ENCODE measurements around the gene C1QTNF12. TPM values are rescaled to one million over a fixed set of nuclear protein-coding genes. Genes with fewer than 3 reads are reported as not detected.

Gene C1QTNF12
- total and polyA plus RNA-seq, 4 donors, result 1.2 to 3.0 (median 2.0) TPM

DNA sequence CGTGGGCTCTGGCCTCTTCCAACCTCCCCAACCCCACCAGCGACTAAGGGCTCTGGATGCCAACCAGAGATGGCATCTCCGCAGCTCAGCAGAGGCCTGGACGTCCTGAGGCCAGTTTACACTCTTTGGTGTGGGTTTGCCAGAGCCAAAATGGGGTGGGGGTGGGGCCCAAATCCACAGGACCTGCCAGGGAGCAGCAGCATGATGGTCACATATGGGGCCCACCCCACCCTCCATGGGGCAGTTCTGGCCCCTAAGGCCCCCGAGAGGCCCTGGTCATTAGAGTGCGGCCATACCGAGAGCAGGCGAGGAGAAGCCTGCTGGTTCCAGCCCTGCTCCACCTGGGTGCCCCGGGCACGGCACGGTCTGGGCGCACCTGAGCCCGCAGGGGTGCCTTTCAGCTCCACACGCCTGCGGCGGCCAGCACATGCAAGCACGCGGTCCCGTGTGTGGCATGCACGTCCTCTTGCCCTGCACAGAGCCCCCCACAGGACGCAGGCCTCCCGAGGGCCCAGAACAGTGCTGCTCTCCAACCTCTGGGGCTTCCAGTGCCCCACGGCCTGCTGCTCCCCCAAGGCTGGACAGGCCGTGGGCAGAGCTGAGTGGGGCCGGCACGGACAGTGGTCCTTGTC, 4.8 kb downstream of the C1QTNF12 start:
- Histone ChIP-seq H3K4me3 (no peak overlapping the region), H3K9me3 (ENCODE audit: control insufficient read depth in 4 of 4, insufficient read depth in 3 of 4, low read length in 3 of 4) (peaks cover 0 to 6% (median 0%) of the 10 kb centered on the region in 4 donors), H3K4me1 (ENCODE audit: control insufficient read depth in 5 of 5, insufficient read depth in 5 of 5, low read length in 5 of 5) (peaks cover 0 to 11% (median 0%) of the 10 kb centered on the region in 5 donors), H3K9ac (ENCODE audit: insufficient read depth in 1 of 2, low read length in 2 of 2) (no peak overlapping the region), H3K27ac (ENCODE audit: low read depth in 1 of 2, low read length in 1 of 2) (no peak overlapping the region), H3K27me3 (ENCODE audit: control insufficient read depth in 3 of 3, insufficient read depth in 3 of 3, low read length in 2 of 3) (peaks cover 0 to 33% (median 14%) of the 10 kb centered on the region in 3 donors), H3K36me3 (ENCODE audit: control insufficient read depth in 4 of 4, insufficient read depth in 4 of 4, low read length in 4 of 4) (no peaks in the 10 kb centered on the region)
- ATAC-seq (ENCODE audit: insufficient read depth, low FRiP score), result no peak
- 91 to 92% methylated on average over 26 of the region's 26 CpGs for WGBS, 2 donors
- no peak for DNase-seq
- TF ChIP-seq, protein P1, sequence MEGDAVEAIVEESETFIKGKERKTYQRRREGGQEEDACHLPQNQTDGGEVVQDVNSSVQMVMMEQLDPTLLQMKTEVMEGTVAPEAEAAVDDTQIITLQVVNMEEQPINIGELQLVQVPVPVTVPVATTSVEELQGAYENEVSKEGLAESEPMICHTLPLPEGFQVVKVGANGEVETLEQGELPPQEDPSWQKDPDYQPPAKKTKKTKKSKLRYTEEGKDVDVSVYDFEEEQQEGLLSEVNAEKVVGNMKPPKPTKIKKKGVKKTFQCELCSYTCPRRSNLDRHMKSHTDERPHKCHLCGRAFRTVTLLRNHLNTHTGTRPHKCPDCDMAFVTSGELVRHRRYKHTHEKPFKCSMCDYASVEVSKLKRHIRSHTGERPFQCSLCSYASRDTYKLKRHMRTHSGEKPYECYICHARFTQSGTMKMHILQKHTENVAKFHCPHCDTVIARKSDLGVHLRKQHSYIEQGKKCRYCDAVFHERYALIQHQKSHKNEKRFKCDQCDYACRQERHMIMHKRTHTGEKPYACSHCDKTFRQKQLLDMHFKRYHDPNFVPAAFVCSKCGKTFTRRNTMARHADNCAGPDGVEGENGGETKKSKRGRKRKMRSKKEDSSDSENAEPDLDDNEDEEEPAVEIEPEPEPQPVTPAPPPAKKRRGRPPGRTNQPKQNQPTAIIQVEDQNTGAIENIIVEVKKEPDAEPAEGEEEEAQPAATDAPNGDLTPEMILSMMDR (IDR thresholded peaks at IDR 0.05; ENCODE audit: control extremely low read depth, extremely low read depth), result no peak

DNA sequence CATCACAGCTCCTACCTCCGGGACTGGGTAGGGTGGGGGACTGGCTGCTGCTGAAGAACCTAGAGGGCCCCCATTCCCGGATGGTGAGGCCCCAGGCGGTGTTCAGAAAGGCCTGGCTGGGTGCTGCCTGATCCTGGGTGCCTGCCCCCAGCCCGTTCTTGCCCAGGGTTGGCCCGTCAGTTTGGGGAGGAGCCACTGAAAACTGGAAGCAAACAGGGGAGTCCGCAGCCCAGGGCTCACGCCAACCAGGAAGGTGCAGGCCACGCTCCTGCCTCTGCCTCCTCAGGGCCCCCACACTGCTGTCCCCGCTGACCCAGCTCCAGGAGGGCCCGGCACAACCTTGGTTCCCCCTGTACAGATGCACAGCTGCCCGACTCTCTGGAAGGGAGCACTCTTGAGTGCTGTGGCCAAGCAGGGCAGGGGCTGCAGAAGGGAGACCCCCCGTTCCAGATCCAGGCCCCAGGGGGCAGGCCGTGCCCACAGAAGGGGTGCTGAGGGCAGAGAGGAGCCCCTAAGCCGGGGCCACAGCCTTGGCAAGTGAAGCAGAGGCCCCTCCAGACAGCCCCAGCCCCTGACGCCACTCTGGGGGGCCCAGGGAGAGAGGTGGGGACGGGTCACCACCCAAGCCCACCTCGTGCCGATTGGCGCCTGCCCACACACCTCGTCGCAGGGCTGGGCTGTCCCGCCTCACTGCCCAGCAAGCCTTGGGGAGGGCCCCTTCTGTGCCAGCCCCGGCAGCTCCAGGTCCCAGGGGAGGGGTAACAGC, 5.5 kb downstream of the C1QTNF12 start:
- peaks cover 0 to 32% (median 10%) of the 10 kb centered on the region in 3 donors for H3K27me3 ChIP-seq (ENCODE audit: control insufficient read depth in 3 of 3, insufficient read depth in 3 of 3, low read length in 2 of 3)
- ATAC-seq (ENCODE audit: insufficient read depth, low FRiP score) (no peak), DNase-seq (no peak)
- no peak overlapping the region for H3K4me3 ChIP-seq
- no peaks in the 10 kb centered on the region for H3K36me3 ChIP-seq (ENCODE audit: control insufficient read depth in 4 of 4, insufficient read depth in 4 of 4, low read length in 4 of 4)
- peaks cover 0 to 9% (median 0%) of the 10 kb centered on the region in 5 donors for H3K4me1 ChIP-seq (ENCODE audit: control insufficient read depth in 5 of 5, insufficient read depth in 5 of 5, low read length in 5 of 5)
- no peak overlapping the region for H3K9ac ChIP-seq (ENCODE audit: insufficient read depth in 1 of 2, low read length in 2 of 2)
- peaks cover 0 to 6% (median 0%) of the 10 kb centered on the region in 4 donors for H3K9me3 ChIP-seq (ENCODE audit: control insufficient read depth in 4 of 4, insufficient read depth in 3 of 4, low read length in 3 of 4)
- TF ChIP-seq, protein P1 (IDR thresholded peaks at IDR 0.05; ENCODE audit: control extremely low read depth, extremely low read depth), result no peak
- WGBS, 2 donors, result 62 to 67% methylated on average over 19 to 23 of the region's 23 CpGs
- H3K27ac ChIP-seq (ENCODE audit: low read depth in 1 of 2, low read length in 1 of 2), result no peak overlapping the region

DNA sequence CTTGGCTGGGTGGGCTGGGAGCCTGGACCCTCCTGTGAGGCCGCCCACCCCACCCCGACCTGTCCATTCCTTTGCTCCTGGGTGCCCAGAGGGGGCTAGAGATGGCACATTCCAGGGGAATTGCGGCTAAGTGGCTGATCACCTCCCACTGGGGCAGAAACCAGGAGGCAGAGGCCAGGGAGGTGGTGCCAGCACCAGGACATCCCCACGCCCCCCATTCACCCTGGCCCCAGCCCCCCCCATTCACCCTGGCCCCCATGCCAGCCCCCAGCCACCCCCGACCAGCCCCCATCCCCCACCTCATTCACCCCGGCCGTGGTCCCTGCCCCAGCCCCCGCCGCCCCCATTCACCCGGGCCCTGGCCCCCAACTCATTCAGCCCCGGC, 6.2 kb downstream of the C1QTNF12 start:
- H3K9me3 ChIP-seq (ENCODE audit: control insufficient read depth in 4 of 4, insufficient read depth in 3 of 4, low read length in 3 of 4), result peaks cover 0 to 7% (median 0%) of the 10 kb centered on the region in 4 donors
- no peak overlapping the region for H3K9ac ChIP-seq (ENCODE audit: insufficient read depth in 1 of 2, low read length in 2 of 2)
- WGBS, 2 donors, result 54 to 67% methylated on average over 10 to 11 of the region's 11 CpGs
- no peak overlapping the region for H3K27ac ChIP-seq (ENCODE audit: low read depth in 1 of 2, low read length in 1 of 2)
- no peaks in the 10 kb centered on the region for H3K36me3 ChIP-seq (ENCODE audit: control insufficient read depth in 4 of 4, insufficient read depth in 4 of 4, low read length in 4 of 4)
- peaks cover 0 to 9% (median 0%) of the 10 kb centered on the region in 5 donors for H3K4me1 ChIP-seq (ENCODE audit: control insufficient read depth in 5 of 5, insufficient read depth in 5 of 5, low read length in 5 of 5)
- TF ChIP-seq, protein P1 (IDR thresholded peaks at IDR 0.05; ENCODE audit: control extremely low read depth, extremely low read depth), result no peak
- ATAC-seq (ENCODE audit: insufficient read depth, low FRiP score) (no peak), DNase-seq (no peak)
- peaks cover 0 to 27% (median 3%) of the 10 kb centered on the region in 3 donors for H3K27me3 ChIP-seq (ENCODE audit: control insufficient read depth in 3 of 3, insufficient read depth in 3 of 3, low read length in 2 of 3)
- H3K4me3 ChIP-seq, result no peak overlapping the region

Data from lung (tissue), 12 donors.